22Rv1 (cell line): Measurements from ENCODE around the gene CTAGE1.

Experiments
- ZFX ChIP-seq: fragments of 450-650 bp; IDR thresholded peaks from 2 replicates; pipeline ENCODE4 v1.6.1; 2017; ENCODE audit warnings: antibody characterized with exemption, borderline replicate concordance
- TF ChIP-seq, protein P1 (sequence below): fragments of 450-650 bp; IDR thresholded peaks from 2 replicates; pipeline ENCODE4 v1.5.1; 2017; ENCODE audit warnings: mild to moderate bottlenecking

DNA sequence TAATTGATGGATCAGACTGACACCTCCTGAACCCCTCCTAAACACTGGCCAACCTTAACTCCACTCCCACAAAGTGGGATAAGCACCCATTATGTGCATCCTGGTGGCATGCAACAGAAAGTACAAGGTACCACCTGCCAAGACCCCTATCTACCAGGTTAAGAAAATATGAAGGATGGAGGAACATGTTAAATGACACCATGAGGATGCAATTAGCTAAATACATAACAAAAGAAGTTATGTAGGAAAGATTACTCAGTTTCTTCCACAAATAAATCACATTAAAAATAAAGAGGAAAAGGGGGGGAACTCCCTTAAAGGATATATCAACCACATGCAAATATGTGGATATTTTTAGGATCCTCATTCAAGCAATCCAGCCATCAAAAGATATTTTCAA, 12.6 kb downstream of the CTAGE1 start:
- TF ChIP-seq, protein P1, sequence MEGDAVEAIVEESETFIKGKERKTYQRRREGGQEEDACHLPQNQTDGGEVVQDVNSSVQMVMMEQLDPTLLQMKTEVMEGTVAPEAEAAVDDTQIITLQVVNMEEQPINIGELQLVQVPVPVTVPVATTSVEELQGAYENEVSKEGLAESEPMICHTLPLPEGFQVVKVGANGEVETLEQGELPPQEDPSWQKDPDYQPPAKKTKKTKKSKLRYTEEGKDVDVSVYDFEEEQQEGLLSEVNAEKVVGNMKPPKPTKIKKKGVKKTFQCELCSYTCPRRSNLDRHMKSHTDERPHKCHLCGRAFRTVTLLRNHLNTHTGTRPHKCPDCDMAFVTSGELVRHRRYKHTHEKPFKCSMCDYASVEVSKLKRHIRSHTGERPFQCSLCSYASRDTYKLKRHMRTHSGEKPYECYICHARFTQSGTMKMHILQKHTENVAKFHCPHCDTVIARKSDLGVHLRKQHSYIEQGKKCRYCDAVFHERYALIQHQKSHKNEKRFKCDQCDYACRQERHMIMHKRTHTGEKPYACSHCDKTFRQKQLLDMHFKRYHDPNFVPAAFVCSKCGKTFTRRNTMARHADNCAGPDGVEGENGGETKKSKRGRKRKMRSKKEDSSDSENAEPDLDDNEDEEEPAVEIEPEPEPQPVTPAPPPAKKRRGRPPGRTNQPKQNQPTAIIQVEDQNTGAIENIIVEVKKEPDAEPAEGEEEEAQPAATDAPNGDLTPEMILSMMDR: no peak
- TF ChIP-seq ZFX: no peak
